ENCODE data around the gene PRRT3. TPM values are rescaled to one million over a fixed set of nuclear protein-coding genes. Genes with fewer than 3 reads are reported as not detected.

PRRT3 gene
- total and polyA plus RNA-seq, 2 of the 13 experiments (the other 11 are each of a cell fraction or from before 2014, with no cell fraction given) = 0.22 to 0.44 TPM

DNA sequence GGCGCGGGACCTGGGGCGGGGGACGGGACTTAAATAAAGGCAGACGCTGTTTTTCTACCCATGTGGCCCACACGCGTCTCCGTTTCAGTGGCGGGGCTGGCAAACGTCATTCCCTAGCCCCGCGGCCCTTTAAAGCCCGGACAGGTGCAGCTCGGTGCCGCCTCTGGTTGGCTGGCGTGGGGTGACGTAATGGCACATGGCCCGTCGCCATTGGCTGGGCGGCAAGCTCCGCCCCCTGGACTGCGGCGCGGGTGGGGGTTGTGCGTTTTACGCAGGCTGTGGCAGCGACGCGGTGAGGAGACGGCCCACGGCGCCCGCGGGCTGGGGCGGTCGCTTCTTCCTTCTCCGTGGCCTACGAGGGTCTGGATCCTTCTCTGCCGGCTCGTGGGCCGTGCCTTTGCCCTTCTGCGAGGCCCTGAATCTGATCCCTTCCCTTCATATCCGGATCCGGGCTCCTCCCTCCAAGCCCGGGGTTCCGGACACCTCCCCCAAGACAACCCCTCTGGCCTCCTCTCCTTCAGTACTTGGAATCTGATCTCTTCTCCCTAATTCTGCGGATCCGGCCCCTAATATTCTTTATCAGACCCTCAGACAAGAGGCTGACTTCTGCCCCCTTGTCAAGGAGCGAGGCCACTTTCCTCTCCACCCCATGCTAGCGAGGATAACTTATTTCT, 18.5 kb downstream of the PRRT3 start, which contains the start of gene CRELD1 (continued):
- TF ChIP-seq ARID5B (CRISPR knock-in tag; IDR thresholded peaks at IDR 0.05) (no peak; the same call in none of the 2 replicates), ZZZ3 (CRISPR knock-in tag; IDR thresholded peaks at IDR 0.05; ENCODE audit: borderline replicate concordance) (no peak), TP53 (CRISPR knock-in tag; conservative IDR thresholded peaks at IDR 0.05) (no peak), ZFP41 (CRISPR knock-in tag; IDR thresholded peaks at IDR 0.05; ENCODE audit: borderline replicate concordance) (no peak), USF2 (IDR thresholded peaks at IDR 0.05; ENCODE audit: low read depth, low read length) (no peak), USF2 (CRISPR knock-in tag; IDR thresholded peaks at IDR 0.05; ENCODE audit: borderline replicate concordance) (0 out of 2 replicates have a peak, but pooled peaks have one; percentile 5), ZNF792 (CRISPR knock-in tag; IDR thresholded peaks at IDR 0.05) (no peak; the same call in 1 of the 2 replicates), SP2 (CRISPR knock-in tag; IDR thresholded peaks at IDR 0.05) (peak; percentile 78), MEF2D (CRISPR knock-in tag; IDR thresholded peaks at IDR 0.05) (no peak), TOPORS (CRISPR knock-in tag; IDR thresholded peaks at IDR 0.05) (no peak), GATAD2A (CRISPR knock-in tag; IDR thresholded peaks at IDR 0.05) (peak; percentile 33; the same call in 1 of the 2 replicates), CBX1 (IDR thresholded peaks at IDR 0.05; ENCODE audit: low read depth) (no peak), ZMAT5 (CRISPR knock-in tag; IDR thresholded peaks at IDR 0.05; ENCODE audit: borderline replicate concordance, low read depth) (no peak), ZNF274 (CRISPR knock-in tag; IDR thresholded peaks at IDR 0.05) (no peak), HCFC1 (IDR thresholded peaks at IDR 0.05; ENCODE audit: low read depth, low read length) (no peak), THAP11 (CRISPR knock-in tag; IDR thresholded peaks at IDR 0.05) (peak; percentile 68)
- TF ChIP-seq, protein P1, sequence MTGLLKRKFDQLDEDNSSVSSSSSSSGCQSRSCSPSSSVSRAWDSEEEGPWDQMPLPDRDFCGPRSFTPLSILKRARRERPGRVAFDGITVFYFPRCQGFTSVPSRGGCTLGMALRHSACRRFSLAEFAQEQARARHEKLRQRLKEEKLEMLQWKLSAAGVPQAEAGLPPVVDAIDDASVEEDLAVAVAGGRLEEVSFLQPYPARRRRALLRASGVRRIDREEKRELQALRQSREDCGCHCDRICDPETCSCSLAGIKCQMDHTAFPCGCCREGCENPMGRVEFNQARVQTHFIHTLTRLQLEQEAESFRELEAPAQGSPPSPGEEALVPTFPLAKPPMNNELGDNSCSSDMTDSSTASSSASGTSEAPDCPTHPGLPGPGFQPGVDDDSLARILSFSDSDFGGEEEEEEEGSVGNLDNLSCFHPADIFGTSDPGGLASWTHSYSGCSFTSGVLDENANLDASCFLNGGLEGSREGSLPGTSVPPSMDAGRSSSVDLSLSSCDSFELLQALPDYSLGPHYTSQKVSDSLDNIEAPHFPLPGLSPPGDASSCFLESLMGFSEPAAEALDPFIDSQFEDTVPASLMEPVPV (CRISPR knock-in tag; IDR thresholded peaks at IDR 0.05) = no peak
- TF ChIP-seq, protein P2, sequence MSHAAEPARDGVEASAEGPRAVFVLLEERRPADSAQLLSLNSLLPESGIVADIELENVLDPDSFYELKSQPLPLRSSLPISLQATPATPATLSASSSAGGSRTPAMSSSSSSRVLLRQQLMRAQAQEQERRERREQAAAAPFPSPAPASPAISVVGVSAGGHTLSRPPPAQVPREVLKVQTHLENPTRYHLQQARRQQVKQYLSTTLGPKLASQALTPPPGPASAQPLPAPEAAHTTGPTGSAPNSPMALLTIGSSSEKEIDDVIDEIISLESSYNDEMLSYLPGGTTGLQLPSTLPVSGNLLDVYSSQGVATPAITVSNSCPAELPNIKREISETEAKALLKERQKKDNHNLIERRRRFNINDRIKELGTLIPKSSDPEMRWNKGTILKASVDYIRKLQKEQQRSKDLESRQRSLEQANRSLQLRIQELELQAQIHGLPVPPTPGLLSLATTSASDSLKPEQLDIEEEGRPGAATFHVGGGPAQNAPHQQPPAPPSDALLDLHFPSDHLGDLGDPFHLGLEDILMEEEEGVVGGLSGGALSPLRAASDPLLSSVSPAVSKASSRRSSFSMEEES (CRISPR knock-in tag; IDR thresholded peaks at IDR 0.05) = peak; percentile 62; the same call in 1 of the 2 replicates

Data from HepG2 (cell line).